Measurements from ENCODE around the gene PNMA3. TPM values are rescaled to one million over a fixed set of nuclear protein-coding genes. Genes with fewer than 3 reads are reported as not detected.
"Not testable (repeated sequence)": the region's sequence is repeated elsewhere in the genome, so short reads cannot be mapped to it uniquely, and the experiment has no call there.

Gene PNMA3, protein sequence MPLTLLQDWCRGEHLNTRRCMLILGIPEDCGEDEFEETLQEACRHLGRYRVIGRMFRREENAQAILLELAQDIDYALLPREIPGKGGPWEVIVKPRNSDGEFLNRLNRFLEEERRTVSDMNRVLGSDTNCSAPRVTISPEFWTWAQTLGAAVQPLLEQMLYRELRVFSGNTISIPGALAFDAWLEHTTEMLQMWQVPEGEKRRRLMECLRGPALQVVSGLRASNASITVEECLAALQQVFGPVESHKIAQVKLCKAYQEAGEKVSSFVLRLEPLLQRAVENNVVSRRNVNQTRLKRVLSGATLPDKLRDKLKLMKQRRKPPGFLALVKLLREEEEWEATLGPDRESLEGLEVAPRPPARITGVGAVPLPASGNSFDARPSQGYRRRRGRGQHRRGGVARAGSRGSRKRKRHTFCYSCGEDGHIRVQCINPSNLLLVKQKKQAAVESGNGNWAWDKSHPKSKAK
- polyA plus RNA-seq (2013, experiment 1 of 2), result 4.7 TPM
- 4.5 TPM for polyA plus RNA-seq (2013, experiment 2 of 2)

- H4K91ac ChIP-seq (ENCODE audit: low read depth, low read length, poor library complexity), result no peak within 1 kb of the TSS
- H4K8ac ChIP-seq (ENCODE audit: low read depth, low read length), result no peak within 1 kb of the TSS
- peaks cover 0 to 34% (median 0%) of the 10 kb centered on the region in 3 experiments for H3K27me3 ChIP-seq (ENCODE audit: control insufficient read depth in 3 of 3, insufficient read depth in 3 of 3, low read depth in 1 of 3, low read length in 3 of 3)
- H3K9ac ChIP-seq (ENCODE audit: low read depth, low read length, poor library complexity), result no peak within 1 kb of the TSS
- no CpG with 5 or more reads among the region's 80 CpGs for WGBS, 2 donors (ENCODE audit: extremely low coverage in 2 of 2, insufficient read length in 2 of 2, insufficient replicate concordance in 1 of 2)
- no peak for DNase-seq (ENCODE audit: low spot score)
- no peak within 1 kb of the TSS for H2BK12ac ChIP-seq (ENCODE audit: low read length)
- peak within 1 kb of the TSS in 1 of 2 donors; percentile 72 for H3K4me3 ChIP-seq (ENCODE audit: low read length in 2 of 2)
- no peak within 1 kb of the TSS for H3K23ac ChIP-seq (ENCODE audit: low read depth, low read length, poor library complexity)
- H2BK120ac ChIP-seq (ENCODE audit: low read depth, low read length), result no peak within 1 kb of the TSS
- peak within 1 kb of the TSS; percentile 62 for H3K4me2 ChIP-seq (ENCODE audit: insufficient read depth, low read length, poor library complexity, severe bottlenecking)
- H3K27ac ChIP-seq (replicated peaks; ENCODE audit: low read length), result no peak within 1 kb of the TSS
- no peak within 1 kb of the TSS for H3K4ac ChIP-seq (ENCODE audit: low read length)
- peaks cover 0 to 2% of the 10 kb centered on the region in 2 donors for H3K4me1 ChIP-seq (ENCODE audit: control insufficient read depth in 2 of 2, insufficient read depth in 1 of 2, low read depth in 1 of 2, low read length in 2 of 2)
- no peak within 1 kb of the TSS for H2BK5ac ChIP-seq (ENCODE audit: low read length)
- H2AFZ ChIP-seq (ENCODE audit: low read length), result peak within 1 kb of the TSS; percentile 81
- no peak within 1 kb of the TSS for H2AK5ac ChIP-seq (ENCODE audit: low read depth, low read length)
- no peaks in the 10 kb centered on the region for H3K9me3 ChIP-seq (replicated peaks in 1 of 2; ENCODE audit: control insufficient read depth in 2 of 2, insufficient read depth in 1 of 2, low read depth in 1 of 2, low read length in 2 of 2)
- H3K18ac ChIP-seq (ENCODE audit: low read length), result peak within 1 kb of the TSS; percentile 83
- H3K79me1 ChIP-seq (ENCODE audit: low read depth, low read length), result no peaks in the 10 kb centered on the region
- no peaks in the 10 kb centered on the region for H3K36me3 ChIP-seq (replicated peaks in 1 of 2; ENCODE audit: control insufficient read depth in 2 of 2, insufficient read depth in 2 of 2, low read length in 2 of 2)
- H2BK15ac ChIP-seq (ENCODE audit: low read length), result no peak within 1 kb of the TSS
- no peak within 1 kb of the TSS for H3K14ac ChIP-seq (ENCODE audit: low read length)
Measured at GRCh38 chrX:153055871-153056749, at the start of gene PNMA3. Gene PNMA3 (plus strand): TSS chrX:153056470. CDS start chrX:153057056, 586 bp downstream.

- not testable (repeated sequence) for H3K9ac ChIP-seq (ENCODE audit: low read depth, low read length, poor library complexity); H3K18ac ChIP-seq (ENCODE audit: low read length); H2BK120ac ChIP-seq (ENCODE audit: low read depth, low read length); H2BK12ac ChIP-seq (ENCODE audit: low read length); H3K14ac ChIP-seq (ENCODE audit: low read length); H3K4me2 ChIP-seq (ENCODE audit: insufficient read depth, low read length, poor library complexity, severe bottlenecking); H3K79me1 ChIP-seq (ENCODE audit: low read depth, low read length); H2BK5ac ChIP-seq (ENCODE audit: low read length); H3K4ac ChIP-seq (ENCODE audit: low read length); H3K9me3 ChIP-seq (replicated peaks in 1 of 2; ENCODE audit: control insufficient read depth in 2 of 2, insufficient read depth in 1 of 2, low read depth in 1 of 2, low read length in 2 of 2); H2BK15ac ChIP-seq (ENCODE audit: low read length); DNase-seq (ENCODE audit: low spot score); H2AK5ac ChIP-seq (ENCODE audit: low read depth, low read length); H3K23ac ChIP-seq (ENCODE audit: low read depth, low read length, poor library complexity); H3K36me3 ChIP-seq (replicated peaks in 1 of 2; ENCODE audit: control insufficient read depth in 2 of 2, insufficient read depth in 2 of 2, low read length in 2 of 2); H3K27ac ChIP-seq (replicated peaks; ENCODE audit: low read length); H3K4me3 ChIP-seq (ENCODE audit: low read length in 2 of 2); H4K8ac ChIP-seq (ENCODE audit: low read depth, low read length); H2AFZ ChIP-seq (ENCODE audit: low read length); H4K91ac ChIP-seq (ENCODE audit: low read depth, low read length, poor library complexity); H3K4me1 ChIP-seq (ENCODE audit: control insufficient read depth in 2 of 2, insufficient read depth in 1 of 2, low read depth in 1 of 2, low read length in 2 of 2)
- peaks cover 0 to 34% (median 0%) of the 10 kb centered on the region in 3 experiments for H3K27me3 ChIP-seq (ENCODE audit: control insufficient read depth in 3 of 3, insufficient read depth in 3 of 3, low read depth in 1 of 3, low read length in 3 of 3)
- no CpG with 5 or more reads among the region's 2 CpGs for WGBS, 2 donors (ENCODE audit: extremely low coverage in 2 of 2, insufficient read length in 2 of 2, insufficient replicate concordance in 1 of 2)
Measured at GRCh38 chrX:153017174-153017573, 39.1 kb upstream of the PNMA3 start.

DNA sequence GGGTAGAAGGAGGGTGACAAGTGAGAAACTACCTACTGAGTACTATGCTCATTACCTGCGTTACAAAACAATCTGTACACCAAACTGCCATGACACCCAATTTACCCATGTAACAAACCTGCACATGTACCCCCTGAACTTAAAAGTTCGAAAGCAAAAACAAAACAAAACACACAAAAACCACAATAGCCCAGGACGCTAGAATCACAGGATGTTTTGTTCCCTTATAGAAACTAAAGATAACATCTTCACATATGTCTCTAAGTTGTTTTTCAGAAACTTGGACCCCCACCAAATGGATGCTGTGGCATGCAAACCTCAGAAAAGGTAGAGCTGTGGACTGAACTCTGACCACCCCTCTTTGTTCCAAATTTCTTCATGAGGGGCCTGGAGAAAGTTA, 37.1 kb upstream of the PNMA3 start:
- no peak overlapping the region for H4K91ac ChIP-seq (ENCODE audit: low read depth, low read length, poor library complexity)
- no peak overlapping the region for H3K9ac ChIP-seq (ENCODE audit: low read depth, low read length, poor library complexity)
- H3K4ac ChIP-seq (ENCODE audit: low read length), result no peak overlapping the region
- no peaks in the 10 kb centered on the region for H3K4me1 ChIP-seq (ENCODE audit: control insufficient read depth in 2 of 2, insufficient read depth in 1 of 2, low read depth in 1 of 2, low read length in 2 of 2)
- no peak overlapping the region for H3K27ac ChIP-seq (replicated peaks; ENCODE audit: low read length)
- H3K79me1 ChIP-seq (ENCODE audit: low read depth, low read length), result no peaks in the 10 kb centered on the region
- H2AK5ac ChIP-seq (ENCODE audit: low read depth, low read length), result no peak overlapping the region
- H2BK5ac ChIP-seq (ENCODE audit: low read length), result no peak overlapping the region
- no peak overlapping the region for H3K4me3 ChIP-seq (ENCODE audit: low read length in 2 of 2)
- H2BK12ac ChIP-seq (ENCODE audit: low read length), result no peak overlapping the region
- no peak overlapping the region for H3K4me2 ChIP-seq (ENCODE audit: insufficient read depth, low read length, poor library complexity, severe bottlenecking)
- H2BK120ac ChIP-seq (ENCODE audit: low read depth, low read length), result no peak overlapping the region
- no peak overlapping the region for H2AFZ ChIP-seq (ENCODE audit: low read length)
- H4K8ac ChIP-seq (ENCODE audit: low read depth, low read length), result no peak overlapping the region
- H3K27me3 ChIP-seq (ENCODE audit: control insufficient read depth in 3 of 3, insufficient read depth in 3 of 3, low read depth in 1 of 3, low read length in 3 of 3), result peaks cover 0 to 21% (median 0%) of the 10 kb centered on the region in 3 experiments
- H3K36me3 ChIP-seq (replicated peaks in 1 of 2; ENCODE audit: control insufficient read depth in 2 of 2, insufficient read depth in 2 of 2, low read length in 2 of 2), result no peaks in the 10 kb centered on the region
- no CpG with 5 or more reads among the region's 3 CpGs for WGBS, 2 donors (ENCODE audit: extremely low coverage in 2 of 2, insufficient read length in 2 of 2, insufficient replicate concordance in 1 of 2)
- H3K23ac ChIP-seq (ENCODE audit: low read depth, low read length, poor library complexity), result no peak overlapping the region
- no peak overlapping the region for H2BK15ac ChIP-seq (ENCODE audit: low read length)
- DNase-seq (ENCODE audit: low spot score), result no peak
- no peak overlapping the region for H3K18ac ChIP-seq (ENCODE audit: low read length)
- H3K9me3 ChIP-seq (replicated peaks in 1 of 2; ENCODE audit: control insufficient read depth in 2 of 2, insufficient read depth in 1 of 2, low read depth in 1 of 2, low read length in 2 of 2), result no peaks in the 10 kb centered on the region
- H3K14ac ChIP-seq (ENCODE audit: low read length), result no peak overlapping the region

DNA sequence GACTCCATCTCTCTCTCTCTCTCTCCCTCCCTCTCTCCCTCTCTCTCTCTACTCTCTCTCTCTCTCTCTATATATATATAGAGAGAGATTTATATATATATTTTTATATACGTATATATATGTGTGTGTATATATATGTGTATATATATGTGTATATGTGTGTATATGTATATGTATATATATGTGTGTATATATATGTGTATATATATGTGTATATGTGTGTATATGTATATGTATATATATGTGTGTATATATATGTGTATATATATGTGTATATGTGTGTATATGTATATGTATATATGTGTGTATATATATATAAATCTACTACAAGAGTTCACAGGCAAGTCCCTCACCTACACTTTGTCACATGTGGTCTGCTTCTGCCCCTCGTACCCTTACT, 29.8 kb upstream of the PNMA3 start:
- H3K23ac ChIP-seq (ENCODE audit: low read depth, low read length, poor library complexity); H3K14ac ChIP-seq (ENCODE audit: low read length); H2BK12ac ChIP-seq (ENCODE audit: low read length); H3K27ac ChIP-seq (replicated peaks; ENCODE audit: low read length); H2BK120ac ChIP-seq (ENCODE audit: low read depth, low read length); DNase-seq (ENCODE audit: low spot score); H3K4ac ChIP-seq (ENCODE audit: low read length); H3K9ac ChIP-seq (ENCODE audit: low read depth, low read length, poor library complexity); H4K8ac ChIP-seq (ENCODE audit: low read depth, low read length); H3K79me1 ChIP-seq (ENCODE audit: low read depth, low read length); H3K27me3 ChIP-seq (ENCODE audit: control insufficient read depth in 3 of 3, insufficient read depth in 3 of 3, low read depth in 1 of 3, low read length in 3 of 3); H3K4me1 ChIP-seq (ENCODE audit: control insufficient read depth in 2 of 2, insufficient read depth in 1 of 2, low read depth in 1 of 2, low read length in 2 of 2); H3K18ac ChIP-seq (ENCODE audit: low read length); H3K36me3 ChIP-seq (replicated peaks in 1 of 2; ENCODE audit: control insufficient read depth in 2 of 2, insufficient read depth in 2 of 2, low read length in 2 of 2); H3K9me3 ChIP-seq (replicated peaks in 1 of 2; ENCODE audit: control insufficient read depth in 2 of 2, insufficient read depth in 1 of 2, low read depth in 1 of 2, low read length in 2 of 2); H2BK5ac ChIP-seq (ENCODE audit: low read length); H4K91ac ChIP-seq (ENCODE audit: low read depth, low read length, poor library complexity); H2AFZ ChIP-seq (ENCODE audit: low read length); H2AK5ac ChIP-seq (ENCODE audit: low read depth, low read length); H3K4me3 ChIP-seq (ENCODE audit: low read length in 2 of 2); H3K4me2 ChIP-seq (ENCODE audit: insufficient read depth, low read length, poor library complexity, severe bottlenecking); H2BK15ac ChIP-seq (ENCODE audit: low read length): not testable (repeated sequence)
- WGBS, 2 donors (ENCODE audit: extremely low coverage in 2 of 2, insufficient read length in 2 of 2, insufficient replicate concordance in 1 of 2), result no CpG with 5 or more reads among the region's 2 CpGs

Measured in neuronal stem cell (in vitro differentiated cells).